GM12874 (cell line): ENCODE measurements around the gene MANSC1.

Experiments
- TF ChIP-seq, protein P1 (sequence below): IDR thresholded peaks from 2 replicates; pipeline ENCODE4 v1.5.1; 2011; ENCODE audit warnings: low read depth, mild to moderate bottlenecking, control low read depth, low read length, moderate library complexity; ENCODE audit not compliant: insufficient read depth

MANSC1 gene

DNA sequence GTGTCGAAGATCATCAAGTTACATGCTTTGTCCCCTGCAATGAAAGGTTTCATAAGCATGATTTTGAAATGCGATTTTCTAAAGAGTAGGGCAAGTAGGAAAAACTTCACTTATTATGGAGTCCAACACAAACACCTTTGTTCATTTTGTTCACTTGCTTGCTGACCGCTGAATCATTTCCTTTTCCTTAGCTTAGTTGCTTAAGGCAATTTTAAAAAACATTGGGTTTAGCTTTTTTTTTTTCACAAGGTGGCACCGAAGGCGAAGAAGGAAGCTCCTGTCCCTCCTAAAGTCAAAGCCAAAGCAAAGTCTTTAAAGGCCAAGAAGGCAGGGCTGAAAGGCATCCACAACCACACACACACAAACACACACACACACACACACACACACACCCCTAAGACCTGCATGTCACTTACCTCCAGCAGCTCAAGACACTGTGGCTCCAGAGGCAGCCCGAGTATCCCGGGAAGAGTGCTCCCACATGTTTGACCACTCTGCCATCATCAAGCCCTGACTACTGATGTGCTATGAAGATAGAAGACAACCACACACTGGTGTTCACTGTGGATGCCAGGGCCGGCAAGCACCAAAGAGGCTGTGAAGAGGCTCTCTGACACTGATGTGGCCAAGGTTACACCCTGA, 11.4 kb downstream of the MANSC1 start:
- TF ChIP-seq, protein P1, sequence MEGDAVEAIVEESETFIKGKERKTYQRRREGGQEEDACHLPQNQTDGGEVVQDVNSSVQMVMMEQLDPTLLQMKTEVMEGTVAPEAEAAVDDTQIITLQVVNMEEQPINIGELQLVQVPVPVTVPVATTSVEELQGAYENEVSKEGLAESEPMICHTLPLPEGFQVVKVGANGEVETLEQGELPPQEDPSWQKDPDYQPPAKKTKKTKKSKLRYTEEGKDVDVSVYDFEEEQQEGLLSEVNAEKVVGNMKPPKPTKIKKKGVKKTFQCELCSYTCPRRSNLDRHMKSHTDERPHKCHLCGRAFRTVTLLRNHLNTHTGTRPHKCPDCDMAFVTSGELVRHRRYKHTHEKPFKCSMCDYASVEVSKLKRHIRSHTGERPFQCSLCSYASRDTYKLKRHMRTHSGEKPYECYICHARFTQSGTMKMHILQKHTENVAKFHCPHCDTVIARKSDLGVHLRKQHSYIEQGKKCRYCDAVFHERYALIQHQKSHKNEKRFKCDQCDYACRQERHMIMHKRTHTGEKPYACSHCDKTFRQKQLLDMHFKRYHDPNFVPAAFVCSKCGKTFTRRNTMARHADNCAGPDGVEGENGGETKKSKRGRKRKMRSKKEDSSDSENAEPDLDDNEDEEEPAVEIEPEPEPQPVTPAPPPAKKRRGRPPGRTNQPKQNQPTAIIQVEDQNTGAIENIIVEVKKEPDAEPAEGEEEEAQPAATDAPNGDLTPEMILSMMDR, result no peak

- TF ChIP-seq, protein P1, result no peak
These were observed 13.5 kb downstream of the MANSC1 start for GRCh38 chr12:12336511-12336910.

DNA sequence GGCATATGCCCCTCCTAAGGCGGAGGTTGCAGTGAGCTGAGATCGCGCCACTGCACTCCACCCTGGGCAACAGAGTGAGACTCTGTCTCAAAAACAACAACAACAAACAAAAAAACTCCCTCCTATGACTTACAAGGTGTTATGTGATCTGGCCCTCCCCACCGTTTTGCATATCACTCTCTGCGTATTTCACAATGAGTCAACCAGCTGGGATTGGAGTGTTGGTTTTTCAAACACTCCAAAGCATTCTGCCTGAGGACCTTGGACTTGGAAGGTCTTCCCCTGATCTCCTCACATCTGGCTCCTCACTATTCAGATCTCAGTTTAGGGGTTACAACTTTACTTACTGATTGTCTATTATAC, 14.0 kb downstream of the MANSC1 start:
- TF ChIP-seq, protein P1, result no peak

DNA sequence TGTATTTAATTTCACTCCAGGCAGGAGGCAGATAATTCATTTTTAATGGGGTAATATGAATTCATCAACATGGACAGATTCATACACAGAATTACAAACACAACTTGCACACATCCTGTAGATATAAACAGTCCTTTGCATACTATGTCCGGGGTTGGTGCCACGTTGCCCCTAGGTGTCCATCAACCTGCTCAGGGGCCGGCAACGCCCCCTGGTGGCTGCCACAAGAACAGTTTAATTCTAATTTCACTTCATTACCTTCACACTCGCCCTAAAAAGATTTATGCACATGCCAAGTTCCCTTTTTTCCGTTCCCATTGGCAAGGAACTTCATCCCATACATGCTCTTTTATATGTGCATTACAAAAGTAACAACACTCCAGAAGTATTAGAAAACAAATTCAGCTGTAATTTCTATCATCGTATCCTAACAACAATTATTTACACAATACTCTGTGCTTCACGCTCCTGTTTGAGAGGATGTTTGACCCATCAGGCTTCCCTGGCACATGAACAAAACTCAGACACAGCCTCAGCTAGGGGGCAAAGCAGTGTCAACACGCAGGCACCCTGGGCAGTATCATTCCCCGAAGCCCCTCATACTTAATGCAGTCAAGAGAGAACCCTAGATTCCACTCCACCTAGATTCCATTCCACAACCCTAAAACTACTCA, 15.5 kb downstream of the MANSC1 start:
- TF ChIP-seq, protein P1, result peak; percentile 78

DNA sequence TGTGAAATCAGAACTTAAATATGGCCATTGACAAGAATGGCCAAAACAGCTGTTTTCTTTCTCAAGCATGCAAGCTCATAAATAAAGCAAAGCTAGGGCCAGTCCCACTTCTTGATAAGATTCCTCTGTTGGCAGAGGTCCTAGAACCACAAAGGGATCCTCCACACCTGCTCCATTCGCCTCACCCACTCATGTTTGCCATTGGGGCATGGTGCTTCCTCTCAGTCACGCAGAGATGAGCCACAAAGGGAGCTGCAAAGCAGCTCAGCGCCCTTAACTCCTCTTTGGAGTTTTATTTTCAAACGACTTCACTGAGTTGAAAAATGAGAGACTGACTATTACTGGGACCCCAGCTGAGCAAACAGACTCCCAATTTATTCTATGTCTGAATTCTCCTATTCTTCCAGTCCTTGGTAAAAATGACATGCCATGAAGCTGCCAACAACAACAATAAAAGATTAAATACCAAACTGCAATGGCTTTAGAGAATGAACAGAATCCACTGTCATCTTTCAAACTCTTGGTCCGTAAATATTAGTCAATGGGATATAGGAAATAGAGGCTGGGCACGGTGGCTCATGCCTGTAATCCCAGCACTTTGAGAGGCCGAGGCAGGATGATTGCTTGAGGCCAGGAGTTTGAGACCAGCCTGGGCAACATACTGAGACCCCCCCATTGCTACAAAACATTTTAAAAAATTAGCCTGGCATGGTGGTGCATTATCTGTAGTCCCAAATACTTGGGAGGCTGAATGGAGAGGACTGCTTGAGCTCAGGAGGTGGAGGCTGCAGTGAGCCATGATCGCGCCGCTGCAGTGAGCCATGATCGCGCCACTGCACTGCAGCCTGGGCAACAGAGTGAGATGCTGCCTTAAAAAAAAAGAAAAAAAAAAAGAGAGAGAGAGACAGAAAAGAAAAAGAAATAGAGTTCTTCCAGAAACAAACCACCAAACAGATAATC, 16.4 kb downstream of the MANSC1 start:
- TF ChIP-seq, protein P1, result no peak

DNA sequence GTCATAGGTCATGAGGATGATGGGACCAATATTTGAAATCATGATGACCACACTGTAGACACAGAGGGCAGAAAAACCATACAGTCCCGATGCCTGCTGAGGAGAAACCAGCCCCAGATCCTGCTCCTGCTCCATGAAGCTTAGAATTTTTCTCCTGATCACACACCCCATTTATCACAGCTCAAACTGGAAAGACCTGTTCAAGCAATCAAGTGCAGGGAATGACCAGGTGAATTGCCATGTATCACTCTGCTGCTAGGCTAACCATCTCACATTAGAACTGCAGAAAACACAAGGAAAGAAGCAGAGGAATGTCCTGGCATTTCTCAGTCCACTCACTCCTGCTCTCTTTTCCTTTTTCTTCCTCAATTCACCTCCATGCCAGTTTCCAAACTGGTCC, 18.1 kb downstream of the MANSC1 start:
- TF ChIP-seq, protein P1, result no peak

- TF ChIP-seq, protein P1, result no peak
These were observed 18.7 kb downstream of the MANSC1 start for GRCh38 chr12:12331244-12331771.
